PC-3 (cell line): ENCODE measurements around the gene ANO7. TPM values are rescaled to one million over a fixed set of nuclear protein-coding genes. Genes with fewer than 3 reads are reported as not detected.

Experiments used
- ATAC-seq: fragments of 200-7000 bp; cut with Tn5 transposase; 2 replicates; pipeline ENCODE4 v1.9.1; 2020; ENCODE audit warnings: mild to moderate bottlenecking, moderate library complexity
- BruUV-seq: library from RNA; stranded (reverse); fragments of 400-500 nt; replicated peaks from 2 replicates; lab custom pipeline; 2021; lab: Mats Ljungman, UMichigan
- CTCF ChIA-PET: fragments of 300-600 bp; sonication (Branson Sonifier 250); formaldehyde crosslinking; loops from one replicate; lab custom pipeline; 2022; ENCODE audit warnings: antibody characterized with exemption; lab: Charles Lee
- POLR2A ChIA-PET: fragments of 300-600 bp; sonication (Branson Sonifier 250); formaldehyde crosslinking; loops from one replicate; lab custom pipeline; 2022; ENCODE audit warnings: antibody characterized with exemption; ENCODE audit not compliant: unreplicated experiment; lab: Charles Lee
- DNase-seq: peaks from one replicate; pipeline ENCODE4 v3.0.0-alpha.2; 2015
- H2AFZ ChIP-seq: fragments of 300-600 bp; sonication (generic); 2 replicates; pipeline ENCODE4 v1.6.0; 2016; ENCODE audit warnings: antibody characterized with exemption, low read length
- H3F3A ChIP-seq: fragments of 300-600 bp; sonication (generic); one replicate; pipeline ENCODE4 v1.6.0; 2017; ENCODE audit warnings: antibody characterized with exemption, low read length, control low read depth, mild to moderate bottlenecking; ENCODE audit not compliant: unreplicated experiment
- H3K27ac ChIP-seq: fragments of 300-600 bp; sonication (generic); 2 replicates; pipeline ENCODE4 v1.5.1; 2016; ENCODE audit warnings: mild to moderate bottlenecking, low read length
- H3K27me3 ChIP-seq: fragments of 300-600 bp; sonication (generic); 2 replicates; pipeline ENCODE4 v1.6.1; 2016; ENCODE audit warnings: low read length, mixed read lengths
- H3K36me3 ChIP-seq: fragments of 300-600 bp; sonication (generic); 2 replicates; pipeline ENCODE4 v1.6.1; 2016; ENCODE audit warnings: low read depth, mixed run types, low read length, mixed read lengths
- H3K4me1 ChIP-seq: fragments of 300-600 bp; sonication (generic); 2 replicates; pipeline ENCODE4 v1.5.1; 2016; ENCODE audit warnings: low read length; ENCODE audit not compliant: insufficient read depth
- H3K4me2 ChIP-seq: fragments of 300-600 bp; sonication (generic); 2 replicates; pipeline ENCODE4 v1.6.0; 2016; ENCODE audit warnings: low read length
- H3K4me3 ChIP-seq: fragments of 300-600 bp; sonication (generic); 2 replicates; pipeline ENCODE4 v1.5.1; 2016; ENCODE audit warnings: mild to moderate bottlenecking, low read length, mixed read lengths
- H3K79me2 ChIP-seq: fragments of 300-600 bp; sonication (generic); 2 replicates; pipeline ENCODE4 v1.6.1; 2017; ENCODE audit warnings: low read length, mixed read lengths
- H3K9ac ChIP-seq: fragments of 300-600 bp; sonication (generic); 2 replicates; pipeline ENCODE4 v1.6.0; 2016; ENCODE audit warnings: mild to moderate bottlenecking, low read length
- H3K9me2 ChIP-seq: fragments of 300-600 bp; sonication (generic); replicated peaks from 2 replicates; pipeline ENCODE4 v1.6.1; 2016; ENCODE audit warnings: mixed run types, low read length, mixed read lengths
- H3K9me3 ChIP-seq: fragments of 300-600 bp; sonication (generic); 2 replicates; pipeline ENCODE4 v1.6.1; 2016; ENCODE audit warnings: low read length, mixed read lengths
- H4K20me1 ChIP-seq: fragments of 300-600 bp; sonication (generic); 2 replicates; pipeline ENCODE4 v1.6.1; 2016; ENCODE audit warnings: low read length, mixed read lengths
- CTCF ChIP-seq: fragments of 300-600 bp; sonication (generic); conservative IDR thresholded peaks from 2 replicates; pipeline ENCODE4 v1.5.1; 2017; ENCODE audit warnings: antibody characterized with exemption, low read depth, mild to moderate bottlenecking, low read length
- EZH2 ChIP-seq: fragments of 300-600 bp; sonication (generic); IDR thresholded peaks from one replicate; pipeline ENCODE4 v1.6.1; 2017; ENCODE audit warnings: antibody characterized with exemption, mild to moderate bottlenecking, low read length; ENCODE audit not compliant: unreplicated experiment
- EZH2phosphoT487 ChIP-seq: fragments of 300-600 bp; sonication (generic); IDR thresholded peaks from 2 replicates; pipeline ENCODE4 v1.6.1; 2018; ENCODE audit warnings: mild to moderate bottlenecking, antibody characterized with exemption, low read length, borderline replicate concordance
- intact Hi-C: fragments of 100-400 bp; cut with micrococcal nuclease; formaldehyde crosslinking; loops from 2 replicates; pipeline ENCODE4 v1.9.0; 2023
- total RNA-seq: library from RNA; depleted of rRNA; stranded (reverse); fragments of >200 nt; gene quantifications from 2 replicates; pipeline ENCODE4 v1.2.3, GENCODE V29; 2014

Gene ANO7
- total RNA-seq, 1 experiment from 2014 or later, result 2.6 TPM

GRCh38 chr2:241241669-241242068, 53.2 kb downstream of the ANO7 start:
- 0 out of 2 replicates have a peak, but pooled peaks cover 15% of the 10 kb centered on the region for H4K20me1 ChIP-seq
- H3K27ac ChIP-seq, result no peak overlapping the region
- ATAC-seq, result no peak
- no peaks in the 10 kb centered on the region for H3F3A ChIP-seq
- peaks cover 73% of the 10 kb centered on the region for H3K36me3 ChIP-seq
- no peak overlapping the region for H2AFZ ChIP-seq
- H3K4me1 ChIP-seq, result no peaks in the 10 kb centered on the region
- no peaks in the 10 kb centered on the region for H3K9me2 ChIP-seq
- intact Hi-C loops, result no loop called here
- H3K4me3 ChIP-seq, result no peak overlapping the region
- no peaks in the 10 kb centered on the region for H3K9me3 ChIP-seq
- POLR2A ChIA-PET, result no interaction called here
- H3K9ac ChIP-seq, result no peak overlapping the region
- no peaks in the 10 kb centered on the region for H3K27me3 ChIP-seq
- no peaks in the 10 kb centered on the region for H3K79me2 ChIP-seq
- BruUV-seq, result no TSS peak
- no peak for TF ChIP-seq CTCF
- no peak for TF ChIP-seq EZH2
- no peak for TF ChIP-seq EZH2phosphoT487
- DNase-seq, result no peak
- H3K4me2 ChIP-seq, result no peak overlapping the region
- CTCF ChIA-PET, result no interaction called here

- ChIA-PET CTCF (no interaction called here), POLR2A (no interaction called here)
- H3K9ac ChIP-seq, result no peak overlapping the region
- H3K9me2 ChIP-seq, result no peaks in the 10 kb centered on the region
- H3K9me3 ChIP-seq, result no peaks in the 10 kb centered on the region
- no peaks in the 10 kb centered on the region for H3K79me2 ChIP-seq
- no peaks in the 10 kb centered on the region for H3F3A ChIP-seq
- no peak overlapping the region for H3K27ac ChIP-seq
- peaks cover 73% of the 10 kb centered on the region for H3K36me3 ChIP-seq
- no peaks in the 10 kb centered on the region for H3K4me1 ChIP-seq
- H3K4me3 ChIP-seq, result no peak overlapping the region
- no peak for DNase-seq
- TF ChIP-seq EZH2, result no peak
- no peak for TF ChIP-seq CTCF
- TF ChIP-seq EZH2phosphoT487, result no peak
- no peak overlapping the region for H2AFZ ChIP-seq
- no TSS peak for BruUV-seq
- ATAC-seq, result no peak
- H3K27me3 ChIP-seq, result no peaks in the 10 kb centered on the region
- H3K4me2 ChIP-seq, result no peak overlapping the region
- H4K20me1 ChIP-seq, result 0 out of 2 replicates have a peak, but pooled peaks cover 15% of the 10 kb centered on the region
- intact Hi-C loops, result no loop called here
These were observed 53.8 kb downstream of the ANO7 start for GRCh38 chr2:241242306-241242705.

DNA sequence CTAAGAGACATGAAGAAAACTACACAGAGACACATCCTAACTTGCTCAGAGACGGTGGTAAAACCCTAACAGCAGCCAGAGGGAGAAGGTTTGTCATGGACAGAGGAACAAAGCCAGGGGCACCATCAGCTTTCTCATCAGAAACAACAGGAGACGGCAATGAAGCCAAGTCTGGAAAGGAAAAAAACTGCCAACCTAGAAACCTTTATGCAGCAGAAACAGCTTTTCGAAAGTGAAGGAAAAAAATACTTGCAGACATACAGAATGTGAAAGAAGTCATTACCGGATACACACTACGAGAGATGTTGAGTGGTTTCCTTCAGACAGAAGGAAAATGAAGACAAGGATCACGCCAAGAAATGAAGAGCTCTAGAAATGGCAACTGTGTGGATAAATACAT, 55.9 kb downstream of the ANO7 start:
- no peak for ATAC-seq
- Histone ChIP-seq H3F3A (no peaks in the 10 kb centered on the region), H4K20me1 (0 out of 2 replicates have a peak, but pooled peaks cover 15% of the 10 kb centered on the region), H3K9me3 (no peaks in the 10 kb centered on the region), H3K36me3 (peaks cover 76% of the 10 kb centered on the region), H3K27me3 (no peaks in the 10 kb centered on the region), H3K9ac (no peak overlapping the region), H3K9me2 (no peaks in the 10 kb centered on the region), H3K79me2 (no peaks in the 10 kb centered on the region), H3K4me2 (no peak overlapping the region), H3K4me1 (no peaks in the 10 kb centered on the region), H3K27ac (no peak overlapping the region), H2AFZ (no peak overlapping the region), H3K4me3 (no peak overlapping the region)
- BruUV-seq, result no TSS peak
- ChIA-PET POLR2A (no interaction called here), CTCF (no interaction called here)
- no peak for TF ChIP-seq EZH2phosphoT487
- TF ChIP-seq EZH2, result no peak
- intact Hi-C loops, result no loop called here
- DNase-seq, result no peak
